GM23248 (cell line): ENCODE data around the gene SLC25A51.

Experiments
- EZH2 ChIP-seq: fragments of 200-600 bp; sonication (generic); IDR thresholded peaks from 2 replicates; pipeline ENCODE4 v1.6.1; 2018; ENCODE audit warnings: antibody characterized with exemption, mild to moderate bottlenecking; ENCODE audit not compliant: insufficient read depth, poor library complexity, severe bottlenecking
- EZH2phosphoT487 ChIP-seq: fragments of 200-600 bp; sonication (generic); IDR thresholded peaks from 2 replicates; pipeline ENCODE4 v1.6.1; 2018; ENCODE audit warnings: antibody characterized with exemption, moderate library complexity, mild to moderate bottlenecking, low read depth; ENCODE audit not compliant: insufficient read depth

DNA sequence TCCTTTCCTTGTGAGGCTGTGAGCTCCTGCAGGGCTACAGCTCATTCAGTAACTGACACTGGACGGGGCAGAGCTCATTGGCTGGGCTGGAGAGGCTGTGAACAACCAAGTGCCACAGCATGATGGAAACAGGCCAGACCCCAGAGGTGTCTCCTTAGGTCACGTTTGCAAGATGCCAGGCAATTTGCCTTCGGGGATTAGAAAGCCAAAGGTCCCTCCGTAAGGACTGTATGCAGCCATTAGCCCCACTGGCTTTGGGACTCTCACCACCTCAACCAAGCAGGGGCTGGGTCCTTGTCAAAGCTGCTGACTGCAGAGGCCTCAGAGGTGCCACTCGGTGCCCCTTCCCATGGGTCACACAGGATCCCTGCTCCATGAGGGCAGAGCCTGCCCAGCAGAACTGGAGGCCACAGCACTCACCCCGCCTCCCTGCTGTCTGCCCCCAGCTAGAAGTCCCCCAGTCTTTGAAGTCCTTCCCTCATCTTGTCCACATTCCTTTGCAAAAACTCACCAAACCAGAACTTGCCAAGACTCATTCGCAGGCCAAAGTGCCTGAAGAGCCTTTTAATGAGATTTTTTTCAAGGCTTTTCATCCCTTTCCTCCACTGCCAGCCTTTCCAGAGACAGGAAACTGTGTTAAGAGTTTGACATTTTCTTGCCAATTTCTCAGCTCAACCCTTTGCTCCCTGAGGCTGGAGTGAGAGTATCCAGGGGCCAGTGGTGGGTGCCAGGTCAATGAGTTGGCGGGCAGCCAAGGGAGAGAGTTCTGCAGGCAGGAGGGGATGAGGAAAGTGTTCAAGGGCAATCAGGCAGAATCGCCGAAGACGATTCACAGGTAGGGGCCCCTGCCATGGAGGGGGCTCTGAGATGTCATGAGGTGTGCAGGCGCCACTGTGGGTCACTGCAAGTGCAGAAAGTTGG, 39.7 kb upstream of the SLC25A51 start:
- TF ChIP-seq EZH2 (no peak), EZH2phosphoT487 (no peak)
